WTC11 (cell line): ENCODE measurements around the gene PPP1R1A.

Experiments used
- ATF1 ChIP-seq: sonication (generic); formaldehyde crosslinking; IDR thresholded peaks from 2 replicates; pipeline ENCODE4 v1.8.1; 2023; ENCODE audit warnings: mild to moderate bottlenecking, moderate library complexity, missing genetic modification reagents
- ETV6 ChIP-seq: sonication (generic); formaldehyde crosslinking; IDR thresholded peaks from 2 replicates; pipeline ENCODE4 v1.8.1; 2022; ENCODE audit warnings: mild to moderate bottlenecking, missing genetic modification reagents
- IRF1 ChIP-seq: sonication (generic); formaldehyde crosslinking; IDR thresholded peaks from 2 replicates; pipeline ENCODE4 v1.8.0; 2023; ENCODE audit warnings: missing genetic modification reagents
- MLX ChIP-seq: sonication (generic); formaldehyde crosslinking; IDR thresholded peaks from 2 replicates; pipeline ENCODE4 v1.8.1; 2023; ENCODE audit warnings: mild to moderate bottlenecking, missing genetic modification reagents, moderate library complexity
- NFE2L1 ChIP-seq: sonication (generic); formaldehyde crosslinking; IDR thresholded peaks from 2 replicates; pipeline ENCODE4 v1.8.1; 2023; ENCODE audit warnings: missing genetic modification reagents
- SMAD3 ChIP-seq: sonication (generic); formaldehyde crosslinking; IDR thresholded peaks from 2 replicates; pipeline ENCODE4 v1.8.0; 2022; ENCODE audit warnings: missing genetic modification reagents, mild to moderate bottlenecking, borderline replicate concordance
- SMAD4 ChIP-seq: sonication (generic); formaldehyde crosslinking; IDR thresholded peaks from 2 replicates; pipeline ENCODE4 v1.8.0; 2022; ENCODE audit warnings: mild to moderate bottlenecking, missing genetic modification reagents
- ZBTB43 ChIP-seq: sonication (generic); formaldehyde crosslinking; IDR thresholded peaks from 2 replicates; pipeline ENCODE4 v1.8.1; 2023; ENCODE audit warnings: mild to moderate bottlenecking, missing genetic modification reagents
- ZNF138 ChIP-seq: sonication (generic); formaldehyde crosslinking; conservative IDR thresholded peaks from 2 replicates; pipeline ENCODE4 v1.8.1; 2022; ENCODE audit warnings: mild to moderate bottlenecking, moderate library complexity, missing genetic modification reagents
- ZNF281 ChIP-seq: sonication (generic); formaldehyde crosslinking; IDR thresholded peaks from 2 replicates; pipeline ENCODE4 v1.8.0; 2023; ENCODE audit warnings: mild to moderate bottlenecking, missing genetic modification reagents
- TF ChIP-seq, protein P1 (sequence below): fragments of 200-600 bp; IDR thresholded peaks from 2 replicates; pipeline ENCODE4 v1.8.0; 2022; ENCODE audit warnings: antibody characterized with exemption
- TF ChIP-seq, protein P2 (sequence below): sonication (generic); formaldehyde crosslinking; conservative IDR thresholded peaks from 2 replicates; pipeline ENCODE4 v1.8.1; 2023; ENCODE audit warnings: mild to moderate bottlenecking, low read depth, missing genetic modification reagents, moderate library complexity

GRCh38 chr12:54579696-54580333 lies 8.6 kb downstream of the PPP1R1A start:
- TF ChIP-seq ZBTB43 (CRISPR knock-in tag) = no peak
- TF ChIP-seq, protein P1, sequence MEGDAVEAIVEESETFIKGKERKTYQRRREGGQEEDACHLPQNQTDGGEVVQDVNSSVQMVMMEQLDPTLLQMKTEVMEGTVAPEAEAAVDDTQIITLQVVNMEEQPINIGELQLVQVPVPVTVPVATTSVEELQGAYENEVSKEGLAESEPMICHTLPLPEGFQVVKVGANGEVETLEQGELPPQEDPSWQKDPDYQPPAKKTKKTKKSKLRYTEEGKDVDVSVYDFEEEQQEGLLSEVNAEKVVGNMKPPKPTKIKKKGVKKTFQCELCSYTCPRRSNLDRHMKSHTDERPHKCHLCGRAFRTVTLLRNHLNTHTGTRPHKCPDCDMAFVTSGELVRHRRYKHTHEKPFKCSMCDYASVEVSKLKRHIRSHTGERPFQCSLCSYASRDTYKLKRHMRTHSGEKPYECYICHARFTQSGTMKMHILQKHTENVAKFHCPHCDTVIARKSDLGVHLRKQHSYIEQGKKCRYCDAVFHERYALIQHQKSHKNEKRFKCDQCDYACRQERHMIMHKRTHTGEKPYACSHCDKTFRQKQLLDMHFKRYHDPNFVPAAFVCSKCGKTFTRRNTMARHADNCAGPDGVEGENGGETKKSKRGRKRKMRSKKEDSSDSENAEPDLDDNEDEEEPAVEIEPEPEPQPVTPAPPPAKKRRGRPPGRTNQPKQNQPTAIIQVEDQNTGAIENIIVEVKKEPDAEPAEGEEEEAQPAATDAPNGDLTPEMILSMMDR = peak; percentile 100
- no peak for TF ChIP-seq ETV6
- TF ChIP-seq NFE2L1 (CRISPR knock-in tag) = no peak
- no peak for TF ChIP-seq ATF1 (CRISPR knock-in tag)
- no peak for TF ChIP-seq IRF1 (CRISPR knock-in tag)
- no peak for TF ChIP-seq SMAD4 (CRISPR knock-in tag)
- TF ChIP-seq, protein P2, sequence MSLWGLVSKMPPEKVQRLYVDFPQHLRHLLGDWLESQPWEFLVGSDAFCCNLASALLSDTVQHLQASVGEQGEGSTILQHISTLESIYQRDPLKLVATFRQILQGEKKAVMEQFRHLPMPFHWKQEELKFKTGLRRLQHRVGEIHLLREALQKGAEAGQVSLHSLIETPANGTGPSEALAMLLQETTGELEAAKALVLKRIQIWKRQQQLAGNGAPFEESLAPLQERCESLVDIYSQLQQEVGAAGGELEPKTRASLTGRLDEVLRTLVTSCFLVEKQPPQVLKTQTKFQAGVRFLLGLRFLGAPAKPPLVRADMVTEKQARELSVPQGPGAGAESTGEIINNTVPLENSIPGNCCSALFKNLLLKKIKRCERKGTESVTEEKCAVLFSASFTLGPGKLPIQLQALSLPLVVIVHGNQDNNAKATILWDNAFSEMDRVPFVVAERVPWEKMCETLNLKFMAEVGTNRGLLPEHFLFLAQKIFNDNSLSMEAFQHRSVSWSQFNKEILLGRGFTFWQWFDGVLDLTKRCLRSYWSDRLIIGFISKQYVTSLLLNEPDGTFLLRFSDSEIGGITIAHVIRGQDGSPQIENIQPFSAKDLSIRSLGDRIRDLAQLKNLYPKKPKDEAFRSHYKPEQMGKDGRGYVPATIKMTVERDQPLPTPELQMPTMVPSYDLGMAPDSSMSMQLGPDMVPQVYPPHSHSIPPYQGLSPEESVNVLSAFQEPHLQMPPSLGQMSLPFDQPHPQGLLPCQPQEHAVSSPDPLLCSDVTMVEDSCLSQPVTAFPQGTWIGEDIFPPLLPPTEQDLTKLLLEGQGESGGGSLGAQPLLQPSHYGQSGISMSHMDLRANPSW = no peak
- no peak for TF ChIP-seq ZNF281 (CRISPR knock-in tag)
- no peak for TF ChIP-seq SMAD3 (CRISPR knock-in tag)
- TF ChIP-seq MLX (CRISPR knock-in tag) = no peak
- no peak for TF ChIP-seq ZNF138 (CRISPR knock-in tag)
